Fibroblast of lung (primary cell): ENCODE results near the gene MSL2.

Source experiments
- CTCF ChIP-seq, 2 donors: IDR thresholded peaks in 1 of 2; conservative IDR thresholded peaks in 1 of 2; 1 replicate in 1 of 2; 2 replicates in 1 of 2; pipeline ENCODE4 v1.5.1; 2011 to 2012; ENCODE audit warnings: low read length in 2 of 2, control low read depth in 1 of 2, inconsistent platforms in 1 of 2, low read depth in 1 of 2, mild to moderate bottlenecking in 1 of 2
- EZH2 ChIP-seq: IDR thresholded peaks from 2 replicates; pipeline ENCODE4 v1.5.1; 2012; ENCODE audit warnings: low read length, control low read depth, mild to moderate bottlenecking; ENCODE audit errors: missing control alignments

DNA sequence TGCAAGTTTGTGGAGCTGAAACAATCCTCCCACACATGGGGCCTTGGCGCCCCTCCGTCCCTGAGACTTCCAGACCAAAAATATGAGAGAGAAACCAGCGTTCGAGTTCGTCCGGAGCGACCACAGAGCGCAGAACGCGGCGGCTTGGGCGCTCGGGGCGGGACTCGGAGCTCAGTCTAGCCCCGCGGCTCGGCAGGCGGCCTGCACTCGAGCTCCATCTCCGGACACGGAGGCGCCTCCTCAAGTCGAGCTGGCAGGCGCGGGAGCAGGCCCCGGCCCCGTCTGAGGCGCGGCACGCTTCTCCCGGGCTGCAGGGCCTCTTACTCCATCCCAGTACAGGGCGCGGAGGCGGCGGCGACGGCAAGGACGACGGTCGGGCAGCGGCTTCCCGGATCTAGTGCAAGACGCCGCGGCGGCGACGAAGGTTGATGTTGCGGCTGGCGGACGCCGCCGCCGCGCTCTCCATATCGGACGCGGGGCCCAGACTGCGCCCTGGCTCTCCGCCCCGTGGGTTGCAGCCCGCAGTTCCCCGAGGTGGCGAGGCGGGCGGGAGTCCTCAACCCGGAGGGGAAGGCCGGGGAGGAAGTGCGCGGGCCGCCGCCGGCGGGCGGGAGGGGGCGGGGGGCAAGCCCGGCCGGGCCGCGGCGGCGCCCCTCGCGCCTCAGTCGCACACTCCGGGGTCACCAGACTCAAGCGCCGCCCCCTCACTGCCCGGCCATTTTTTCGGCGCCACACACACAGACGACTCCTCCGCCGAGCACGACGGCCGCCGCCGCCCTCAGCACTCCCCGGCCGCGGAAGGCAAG, 674 bp downstream of the MSL2 start:
- TF ChIP-seq CTCF (conservative IDR thresholded peaks at IDR 0.05 in 1 of 2, IDR thresholded peaks at IDR 0.05 in 1 of 2; ENCODE audit: low read depth in 1 of 2, low read length in 2 of 2) = no peak
- TF ChIP-seq EZH2 = no peak
